GM23338 (cell line): ENCODE results near the gene TPST2.

Experiments
- CTCF ChIP-seq, 2 experiments: fragments of 200-600 bp in 1 of 2; sonication (generic) in 1 of 2; conservative IDR thresholded peaks; 2 replicates each; pipeline versions ENCODE4 v1.5.1 to v1.6.1; 2016 to 2017; ENCODE audit warnings: antibody characterized with exemption in 2 of 2, low read depth in 2 of 2, mild to moderate bottlenecking in 2 of 2, moderate library complexity in 1 of 2
- EZH2 ChIP-seq: fragments of 200-600 bp; sonication (generic); IDR thresholded peaks from one replicate; pipeline ENCODE4 v1.8.0; 2017; ENCODE audit warnings: antibody characterized with exemption, mild to moderate bottlenecking, low read depth; ENCODE audit not compliant: unreplicated experiment
- REST ChIP-seq: IDR thresholded peaks from one replicate; pipeline ENCODE4 v1.6.1; 2018; ENCODE audit warnings: antibody characterized with exemption; ENCODE audit not compliant: unreplicated experiment

- TF ChIP-seq CTCF (conservative IDR thresholded peaks at IDR 0.05; ENCODE audit: low read depth in 2 of 2) (no peak), REST (no peak), EZH2 (no peak)
Measured at GRCh38 chr22:26527574-26528465, 62.1 kb downstream of the TPST2 start.
